PC-3 (cell line): Measurements from ENCODE around the gene NHERF2. TPM values are rescaled to one million over a fixed set of nuclear protein-coding genes. Genes with fewer than 3 reads are reported as not detected.

Experiments used
- ATAC-seq: fragments of 200-7000 bp; cut with Tn5 transposase; 2 replicates; pipeline ENCODE4 v1.9.1; 2020; ENCODE audit warnings: mild to moderate bottlenecking, moderate library complexity
- BruUV-seq: library from RNA; stranded (reverse); fragments of 400-500 nt; replicated peaks from 2 replicates; lab custom pipeline; 2021; lab: Mats Ljungman, UMichigan
- CTCF ChIA-PET: fragments of 300-600 bp; sonication (Branson Sonifier 250); formaldehyde crosslinking; loops from one replicate; lab custom pipeline; 2022; ENCODE audit warnings: antibody characterized with exemption; lab: Charles Lee
- POLR2A ChIA-PET: fragments of 300-600 bp; sonication (Branson Sonifier 250); formaldehyde crosslinking; loops from one replicate; lab custom pipeline; 2022; ENCODE audit warnings: antibody characterized with exemption; ENCODE audit not compliant: unreplicated experiment; lab: Charles Lee
- DNase-seq: peaks from one replicate; pipeline ENCODE4 v3.0.0-alpha.2; 2015
- H2AFZ ChIP-seq: fragments of 300-600 bp; sonication (generic); 2 replicates; pipeline ENCODE4 v1.6.0; 2016; ENCODE audit warnings: antibody characterized with exemption, low read length
- H3F3A ChIP-seq: fragments of 300-600 bp; sonication (generic); one replicate; pipeline ENCODE4 v1.6.0; 2017; ENCODE audit warnings: antibody characterized with exemption, low read length, control low read depth, mild to moderate bottlenecking; ENCODE audit not compliant: unreplicated experiment
- H3K27ac ChIP-seq: fragments of 300-600 bp; sonication (generic); 2 replicates; pipeline ENCODE4 v1.5.1; 2016; ENCODE audit warnings: mild to moderate bottlenecking, low read length
- H3K27me3 ChIP-seq: fragments of 300-600 bp; sonication (generic); 2 replicates; pipeline ENCODE4 v1.6.1; 2016; ENCODE audit warnings: low read length, mixed read lengths
- H3K36me3 ChIP-seq: fragments of 300-600 bp; sonication (generic); 2 replicates; pipeline ENCODE4 v1.6.1; 2016; ENCODE audit warnings: low read depth, mixed run types, low read length, mixed read lengths
- H3K4me1 ChIP-seq: fragments of 300-600 bp; sonication (generic); 2 replicates; pipeline ENCODE4 v1.5.1; 2016; ENCODE audit warnings: low read length; ENCODE audit not compliant: insufficient read depth
- H3K4me2 ChIP-seq: fragments of 300-600 bp; sonication (generic); 2 replicates; pipeline ENCODE4 v1.6.0; 2016; ENCODE audit warnings: low read length
- H3K4me3 ChIP-seq: fragments of 300-600 bp; sonication (generic); 2 replicates; pipeline ENCODE4 v1.5.1; 2016; ENCODE audit warnings: mild to moderate bottlenecking, low read length, mixed read lengths
- H3K79me2 ChIP-seq: fragments of 300-600 bp; sonication (generic); 2 replicates; pipeline ENCODE4 v1.6.1; 2017; ENCODE audit warnings: low read length, mixed read lengths
- H3K9ac ChIP-seq: fragments of 300-600 bp; sonication (generic); 2 replicates; pipeline ENCODE4 v1.6.0; 2016; ENCODE audit warnings: mild to moderate bottlenecking, low read length
- H3K9me2 ChIP-seq: fragments of 300-600 bp; sonication (generic); replicated peaks from 2 replicates; pipeline ENCODE4 v1.6.1; 2016; ENCODE audit warnings: mixed run types, low read length, mixed read lengths
- H3K9me3 ChIP-seq: fragments of 300-600 bp; sonication (generic); 2 replicates; pipeline ENCODE4 v1.6.1; 2016; ENCODE audit warnings: low read length, mixed read lengths
- H4K20me1 ChIP-seq: fragments of 300-600 bp; sonication (generic); 2 replicates; pipeline ENCODE4 v1.6.1; 2016; ENCODE audit warnings: low read length, mixed read lengths
- CTCF ChIP-seq: fragments of 300-600 bp; sonication (generic); conservative IDR thresholded peaks from 2 replicates; pipeline ENCODE4 v1.5.1; 2017; ENCODE audit warnings: antibody characterized with exemption, low read depth, mild to moderate bottlenecking, low read length
- EZH2 ChIP-seq: fragments of 300-600 bp; sonication (generic); IDR thresholded peaks from one replicate; pipeline ENCODE4 v1.6.1; 2017; ENCODE audit warnings: antibody characterized with exemption, mild to moderate bottlenecking, low read length; ENCODE audit not compliant: unreplicated experiment
- EZH2phosphoT487 ChIP-seq: fragments of 300-600 bp; sonication (generic); IDR thresholded peaks from 2 replicates; pipeline ENCODE4 v1.6.1; 2018; ENCODE audit warnings: mild to moderate bottlenecking, antibody characterized with exemption, low read length, borderline replicate concordance
- intact Hi-C: fragments of 100-400 bp; cut with micrococcal nuclease; formaldehyde crosslinking; loops from 2 replicates; pipeline ENCODE4 v1.9.0; 2023
- total RNA-seq: library from RNA; depleted of rRNA; stranded (reverse); fragments of >200 nt; gene quantifications from 2 replicates; pipeline ENCODE4 v1.2.3, GENCODE V29; 2014

Gene NHERF2
- total RNA-seq, 1 experiment from 2014 or later: 145 TPM

- ChIA-PET CTCF (interaction anchor here (0.6 to 1.7 kb wide), 3 partner anchors 28 to 85 kb away, joined by 3 to 4 read pairs (median 4); no protein-coding TSS in a partner anchor), POLR2A (no interaction called here)
These were observed 29.4 kb downstream of the NHERF2 start for GRCh38 chr16:2056077-2056476.

GRCh38 chr16:2056681-2057407 lies 30.1 kb downstream of the NHERF2 start:
- TF ChIP-seq EZH2 (no peak), EZH2phosphoT487 (no peak), CTCF (peak; percentile 24; the same call in 1 of the 2 replicates)
- no TSS peak for BruUV-seq
- no peak overlapping the region for H3K4me2 ChIP-seq
- no peaks in the 10 kb centered on the region for H4K20me1 ChIP-seq
- H3K79me2 ChIP-seq: no peaks in the 10 kb centered on the region
- DNase-seq: no peak
- H2AFZ ChIP-seq: no peak overlapping the region
- H3K9ac ChIP-seq: no peak overlapping the region
- H3K36me3 ChIP-seq: no peaks in the 10 kb centered on the region; the same call in 1 of the 2 replicates
- no peak overlapping the region for H3K4me3 ChIP-seq
- intact Hi-C loops: loop anchor here (2.0 kb wide), 1 partner anchor 34 kb away; no protein-coding TSS in a partner anchor
- POLR2A ChIA-PET: interaction anchor here (0.9 kb wide), 1 partner anchor 9 kb away, joined by 3 read pairs; the partner anchor contains the start of genes NTHL1 and TSC2
- peak; percentile 77 for ATAC-seq
- H3F3A ChIP-seq: no peaks in the 10 kb centered on the region
- H3K9me3 ChIP-seq: no peaks in the 10 kb centered on the region
- no peaks in the 10 kb centered on the region for H3K4me1 ChIP-seq
- CTCF ChIA-PET: interaction anchor here (0.6 to 1.7 kb wide), 4 partner anchors 25 to 84 kb away, joined by 3 to 4 read pairs (median 4); no protein-coding TSS in a partner anchor
- H3K9me2 ChIP-seq: no peaks in the 10 kb centered on the region
- no peaks in the 10 kb centered on the region for H3K27me3 ChIP-seq
- no peak overlapping the region for H3K27ac ChIP-seq

More at GRCh38 chr16:2056077-2056476, 29.4 kb downstream of the NHERF2 start:
- no peaks in the 10 kb centered on the region for H3K27me3 ChIP-seq
- H3K27ac ChIP-seq: no peak overlapping the region
- H3K9ac ChIP-seq: no peak overlapping the region
- no peaks in the 10 kb centered on the region; the same call in 1 of the 2 replicates for H3K36me3 ChIP-seq
- intact Hi-C loops: loop anchor here (2.0 kb wide), 1 partner anchor 33 kb away; no protein-coding TSS in a partner anchor
- H3K9me3 ChIP-seq: no peaks in the 10 kb centered on the region
- BruUV-seq: no TSS peak
- no peaks in the 10 kb centered on the region for H4K20me1 ChIP-seq
- ATAC-seq: peak; percentile 46
- no peaks in the 10 kb centered on the region for H3K9me2 ChIP-seq
- H2AFZ ChIP-seq: no peak overlapping the region
- no peaks in the 10 kb centered on the region for H3K79me2 ChIP-seq
- H3F3A ChIP-seq: no peaks in the 10 kb centered on the region
- TF ChIP-seq EZH2 (no peak), CTCF (peak; percentile 46)
- H3K4me3 ChIP-seq: no peak overlapping the region
- H3K4me1 ChIP-seq: no peaks in the 10 kb centered on the region
- H3K4me2 ChIP-seq: no peak overlapping the region
- peak; percentile 15 for DNase-seq

GRCh38 chr16:2057438-2057837 lies 30.7 kb downstream of the NHERF2 start:
- ATAC-seq: no peak

More at GRCh38 chr16:2057438-2057837, 30.7 kb downstream of the NHERF2 start:
- Histone ChIP-seq H3K4me1 (no peaks in the 10 kb centered on the region), H3K9me2 (no peaks in the 10 kb centered on the region), H3K36me3 (no peaks in the 10 kb centered on the region; the same call in 1 of the 2 replicates), H4K20me1 (no peaks in the 10 kb centered on the region), H3K9ac (no peak overlapping the region), H3K4me3 (no peak overlapping the region), H3K27me3 (no peaks in the 10 kb centered on the region), H2AFZ (no peak overlapping the region), H3K9me3 (no peaks in the 10 kb centered on the region), H3K79me2 (no peaks in the 10 kb centered on the region), H3K27ac (no peak overlapping the region), H3F3A (no peaks in the 10 kb centered on the region), H3K4me2 (no peak overlapping the region)
- CTCF ChIA-PET: interaction anchor here (0.7 kb wide), 1 partner anchor 25 kb away, joined by 3 read pairs; no protein-coding TSS in a partner anchor
- no TSS peak for BruUV-seq
- POLR2A ChIA-PET: interaction anchor here (0.9 kb wide), 1 partner anchor 10 kb away, joined by 3 read pairs; the partner anchor contains the start of genes NTHL1 and TSC2
- TF ChIP-seq EZH2 (no peak), CTCF (no peak), EZH2phosphoT487 (no peak)
- intact Hi-C loops: loop anchor here (2.0 kb wide), 1 partner anchor 35 kb away; no protein-coding TSS in a partner anchor
- DNase-seq: no peak
